ENCODE results near the gene PDPN.

PDPN gene

GRCh38 chr1:13541435-13542215 lies 42.0 kb upstream of the PDPN start:
- Histone ChIP-seq H3F3A (ENCODE audit: control insufficient read depth, insufficient read depth) (no peaks in the 10 kb centered on the region), H4K20me1 (ENCODE audit: control insufficient read depth, insufficient read depth, low read depth, low read length) (no peaks in the 10 kb centered on the region), H3K4me3 (ENCODE audit: low read length) (no peak overlapping the region), H3K36me3 (ENCODE audit: control insufficient read depth, low read length) (no peaks in the 10 kb centered on the region), H3K4me2 (ENCODE audit: low read length) (no peak overlapping the region), H3K79me2 (ENCODE audit: control insufficient read depth, low read length) (no peaks in the 10 kb centered on the region), H3K9me2 (replicated peaks; ENCODE audit: control insufficient read depth, low read length) (no peaks in the 10 kb centered on the region), H3K9me3 (ENCODE audit: control insufficient read depth, insufficient read depth, low read length) (no peaks in the 10 kb centered on the region), H3K4me1 (ENCODE audit: control insufficient read depth, low read length) (no peaks in the 10 kb centered on the region), H3K27ac (ENCODE audit: low read depth, low read length) (no peak overlapping the region), H3K27me3 (ENCODE audit: control insufficient read depth, low read length) (no peaks in the 10 kb centered on the region)
- TF ChIP-seq EZH2phosphoT487 (IDR thresholded peaks at IDR 0.05; ENCODE audit: borderline replicate concordance, low read length): no peak
- no peak for TF ChIP-seq CTCF (IDR thresholded peaks at IDR 0.05; ENCODE audit: low read depth, low read length, poor library complexity, severe bottlenecking)

GRCh38 chr1:13543451-13544220 lies 40.0 kb upstream of the PDPN start:
- no peaks in the 10 kb centered on the region for H3K27me3 ChIP-seq (ENCODE audit: control insufficient read depth, low read length)
- no peaks in the 10 kb centered on the region for H3K36me3 ChIP-seq (ENCODE audit: control insufficient read depth, low read length)
- H3K4me1 ChIP-seq (ENCODE audit: control insufficient read depth, low read length): no peaks in the 10 kb centered on the region
- H3K9me3 ChIP-seq (ENCODE audit: control insufficient read depth, insufficient read depth, low read length): no peaks in the 10 kb centered on the region
- TF ChIP-seq EZH2phosphoT487 (IDR thresholded peaks at IDR 0.05; ENCODE audit: borderline replicate concordance, low read length) (no peak), CTCF (IDR thresholded peaks at IDR 0.05; ENCODE audit: low read depth, low read length, poor library complexity, severe bottlenecking) (no peak)
- H3F3A ChIP-seq (ENCODE audit: control insufficient read depth, insufficient read depth): no peaks in the 10 kb centered on the region
- H3K27ac ChIP-seq (ENCODE audit: low read depth, low read length): no peak overlapping the region
- no peaks in the 10 kb centered on the region for H4K20me1 ChIP-seq (ENCODE audit: control insufficient read depth, insufficient read depth, low read depth, low read length)
- no peak overlapping the region for H3K4me3 ChIP-seq (ENCODE audit: low read length)
- H3K79me2 ChIP-seq (ENCODE audit: control insufficient read depth, low read length): no peaks in the 10 kb centered on the region
- no peak overlapping the region for H3K4me2 ChIP-seq (ENCODE audit: low read length)
- H3K9me2 ChIP-seq (replicated peaks; ENCODE audit: control insufficient read depth, low read length): no peaks in the 10 kb centered on the region

- Histone ChIP-seq H3K27me3 (ENCODE audit: control insufficient read depth, low read length) (no peaks in the 10 kb centered on the region), H3K9me2 (replicated peaks; ENCODE audit: control insufficient read depth, low read length) (no peaks in the 10 kb centered on the region), H3K36me3 (ENCODE audit: control insufficient read depth, low read length) (no peaks in the 10 kb centered on the region), H3F3A (ENCODE audit: control insufficient read depth, insufficient read depth) (no peaks in the 10 kb centered on the region), H3K79me2 (ENCODE audit: control insufficient read depth, low read length) (no peaks in the 10 kb centered on the region), H3K4me3 (ENCODE audit: low read length) (no peak overlapping the region), H3K4me1 (ENCODE audit: control insufficient read depth, low read length) (no peaks in the 10 kb centered on the region), H3K9me3 (ENCODE audit: control insufficient read depth, insufficient read depth, low read length) (no peaks in the 10 kb centered on the region), H4K20me1 (ENCODE audit: control insufficient read depth, insufficient read depth, low read depth, low read length) (no peaks in the 10 kb centered on the region), H3K4me2 (ENCODE audit: low read length) (no peak overlapping the region), H3K27ac (ENCODE audit: low read depth, low read length) (no peak overlapping the region)
- TF ChIP-seq EZH2phosphoT487 (IDR thresholded peaks at IDR 0.05; ENCODE audit: borderline replicate concordance, low read length) (no peak), CTCF (IDR thresholded peaks at IDR 0.05; ENCODE audit: low read depth, low read length, poor library complexity, severe bottlenecking) (no peak)
These were observed 39.4 kb upstream of the PDPN start for GRCh38 chr1:13544221-13544556.

Data from DOHH2 (cell line).